GM19467 (cell line): Measurements from ENCODE around the gene TOR4A.
"Not testable (repeated sequence)": the region's sequence is repeated elsewhere in the genome, so short reads cannot be mapped to it uniquely, and the experiment has no call there.

Experiments used
- ATAC-seq: cut with Tn5 transposase; IDR thresholded peaks from one replicate; pipeline ENCODE4 v1.9.1; 2021; ENCODE audit warnings: mild to moderate bottlenecking, moderate library complexity; ENCODE audit not compliant: unreplicated experiment

TOR4A gene

DNA sequence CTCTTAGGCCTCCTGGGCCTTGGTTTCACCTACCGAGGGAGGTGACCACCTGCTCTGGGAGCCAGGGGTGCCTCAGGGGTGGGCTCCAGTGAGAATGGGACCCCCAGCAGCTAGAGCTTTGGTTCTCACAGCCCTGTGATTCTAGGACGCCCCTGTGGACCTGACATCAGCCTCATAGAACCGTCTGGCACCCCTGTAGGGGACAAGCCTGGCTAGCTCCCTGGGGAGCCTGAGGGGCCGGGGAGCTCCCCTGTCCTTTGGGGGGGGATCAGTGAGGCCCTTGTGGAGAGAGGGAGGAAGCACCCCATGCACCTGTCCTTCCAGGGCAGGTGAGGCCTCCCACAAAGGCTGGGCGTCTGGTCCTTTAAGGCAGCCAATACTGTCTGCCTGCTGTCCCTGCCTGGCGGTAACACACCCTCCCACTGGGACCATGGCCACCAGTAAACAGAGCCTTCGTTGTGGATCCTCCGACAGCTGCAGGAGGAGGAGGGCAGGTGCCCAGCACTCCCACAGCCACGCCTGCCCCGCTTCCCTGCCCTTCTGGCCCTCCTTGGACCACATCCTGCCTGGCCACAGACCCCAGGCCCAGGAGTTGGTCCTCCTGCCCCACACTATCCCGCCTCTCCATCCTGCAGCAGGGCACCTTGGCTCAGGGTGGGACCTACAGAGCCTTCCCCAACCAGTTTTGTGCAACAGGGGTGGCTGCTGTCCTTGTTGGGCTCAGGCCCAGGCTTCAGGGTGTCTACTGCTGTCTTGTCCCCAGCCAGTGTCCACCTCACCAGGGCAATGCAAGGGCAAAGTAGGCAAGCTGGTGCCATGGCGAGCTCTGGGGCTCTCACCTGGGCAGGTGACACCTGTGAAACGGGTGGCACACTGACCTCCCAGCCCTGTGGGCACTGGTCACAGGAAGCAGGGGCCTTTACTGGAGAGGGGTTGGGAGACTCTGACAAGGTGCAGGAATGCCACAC, 39.5 kb upstream of the TOR4A start:
- no peak for ATAC-seq

DNA sequence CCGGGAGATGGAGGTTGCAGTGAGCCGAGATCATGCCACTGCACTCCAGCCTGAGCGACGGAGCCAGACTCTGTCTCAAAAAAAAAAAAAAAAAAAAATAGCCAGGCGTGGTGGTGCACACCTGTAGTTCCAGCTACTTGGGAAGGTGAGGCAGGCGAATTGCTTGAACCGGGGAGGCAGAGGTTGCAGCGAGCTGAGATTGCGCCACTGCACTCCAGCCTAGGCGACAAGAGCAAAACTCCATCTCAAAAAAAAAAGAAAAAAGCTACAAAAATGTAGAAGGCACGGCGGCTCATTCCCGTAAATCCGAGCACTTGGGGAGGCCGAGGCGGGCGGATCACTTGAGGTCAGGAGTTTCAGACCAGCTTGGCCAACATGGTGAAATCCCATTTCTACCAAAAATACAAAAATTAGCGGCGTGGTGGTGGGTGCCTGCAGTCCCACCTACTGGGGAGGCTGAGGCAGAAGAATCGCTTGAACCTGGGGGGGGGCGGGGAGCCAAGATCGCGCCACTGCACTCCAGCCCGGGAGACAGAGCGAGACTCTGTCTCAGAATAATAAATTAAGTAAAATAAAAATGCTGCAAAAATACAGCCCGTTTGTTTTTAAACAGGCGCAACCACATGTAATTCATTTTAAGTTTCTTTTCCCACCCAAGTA, 37.9 kb upstream of the TOR4A start:
- not testable (repeated sequence) for ATAC-seq

- ATAC-seq, result peak; percentile 16
Observed at GRCh38 chr9:137240318-137240840, 37.1 kb upstream of the TOR4A start.

DNA sequence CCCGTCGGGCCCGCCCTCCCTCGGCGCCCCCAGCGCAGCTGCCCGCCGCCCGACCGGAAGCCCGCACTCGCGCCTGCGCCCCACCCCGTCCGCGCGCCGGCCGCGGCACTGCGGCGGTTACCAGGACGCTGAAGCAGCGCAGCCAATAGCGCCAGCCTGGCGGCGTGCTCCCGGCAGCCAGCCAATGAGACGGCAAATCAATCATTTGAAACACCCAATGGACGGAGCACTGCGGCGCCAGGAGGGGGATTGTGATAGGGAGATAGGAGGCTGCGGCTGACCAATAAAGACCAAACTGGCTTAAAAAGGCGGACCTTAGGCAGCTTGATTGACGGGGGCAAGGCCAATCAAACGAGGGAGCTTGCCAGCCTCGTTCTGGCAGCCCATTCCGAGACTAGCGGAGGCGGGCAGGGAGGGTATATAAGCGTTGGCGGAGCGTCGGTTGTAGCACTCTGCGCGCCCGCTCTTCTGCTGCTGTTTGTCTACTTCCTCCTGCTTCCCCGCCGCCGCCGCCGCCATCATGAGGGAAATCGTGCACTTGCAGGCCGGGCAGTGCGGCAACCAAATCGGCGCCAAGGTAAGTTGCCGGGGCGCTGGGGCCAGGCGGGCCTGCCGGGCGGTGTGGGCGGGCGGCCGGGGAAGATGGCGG, 36.6 kb upstream of the TOR4A start, which contains the start of gene TUBB4B:
Gene TUBB4B (plus strand): TSS at position 447 of the 649 bp plus-strand sequence. CDS start 74 bp downstream, at position 521.
- ATAC-seq, result peak; percentile 67

DNA sequence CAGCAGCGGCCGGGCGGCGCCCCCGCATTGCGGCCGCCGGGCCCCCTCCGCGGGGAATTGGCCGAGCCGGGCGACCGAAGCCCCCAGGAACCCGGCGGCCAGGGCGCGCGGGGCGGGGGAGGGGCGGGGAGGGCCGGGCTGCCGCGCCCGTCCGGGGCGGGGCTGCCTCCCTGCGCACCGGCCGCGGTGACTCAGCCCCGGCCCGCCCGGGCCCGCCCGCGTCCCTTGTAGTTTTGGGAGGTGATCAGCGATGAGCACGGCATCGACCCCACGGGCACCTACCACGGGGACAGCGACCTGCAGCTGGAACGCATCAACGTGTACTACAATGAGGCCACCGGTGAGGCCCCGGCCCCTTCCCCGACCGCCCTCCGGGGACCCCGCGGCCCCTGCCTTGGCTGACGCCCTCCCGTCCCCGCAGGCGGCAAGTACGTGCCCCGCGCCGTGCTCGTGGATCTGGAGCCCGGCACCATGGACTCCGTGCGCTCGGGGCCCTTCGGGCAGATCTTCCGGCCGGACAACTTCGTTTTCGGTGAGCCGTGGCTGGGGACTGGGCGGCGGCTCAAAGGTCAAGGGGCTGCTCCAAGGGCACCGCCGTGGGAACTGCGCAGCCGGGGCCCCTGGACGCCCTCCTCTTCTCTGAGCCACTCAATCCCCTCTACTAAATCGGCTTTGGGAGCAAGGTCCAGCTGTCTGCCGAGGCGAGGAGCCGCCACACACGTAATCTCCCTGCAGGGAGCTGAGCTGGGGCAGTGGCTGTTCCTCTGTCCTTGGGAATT, 35.8 kb upstream of the TOR4A start:
- ATAC-seq, result peak; percentile 3

DNA sequence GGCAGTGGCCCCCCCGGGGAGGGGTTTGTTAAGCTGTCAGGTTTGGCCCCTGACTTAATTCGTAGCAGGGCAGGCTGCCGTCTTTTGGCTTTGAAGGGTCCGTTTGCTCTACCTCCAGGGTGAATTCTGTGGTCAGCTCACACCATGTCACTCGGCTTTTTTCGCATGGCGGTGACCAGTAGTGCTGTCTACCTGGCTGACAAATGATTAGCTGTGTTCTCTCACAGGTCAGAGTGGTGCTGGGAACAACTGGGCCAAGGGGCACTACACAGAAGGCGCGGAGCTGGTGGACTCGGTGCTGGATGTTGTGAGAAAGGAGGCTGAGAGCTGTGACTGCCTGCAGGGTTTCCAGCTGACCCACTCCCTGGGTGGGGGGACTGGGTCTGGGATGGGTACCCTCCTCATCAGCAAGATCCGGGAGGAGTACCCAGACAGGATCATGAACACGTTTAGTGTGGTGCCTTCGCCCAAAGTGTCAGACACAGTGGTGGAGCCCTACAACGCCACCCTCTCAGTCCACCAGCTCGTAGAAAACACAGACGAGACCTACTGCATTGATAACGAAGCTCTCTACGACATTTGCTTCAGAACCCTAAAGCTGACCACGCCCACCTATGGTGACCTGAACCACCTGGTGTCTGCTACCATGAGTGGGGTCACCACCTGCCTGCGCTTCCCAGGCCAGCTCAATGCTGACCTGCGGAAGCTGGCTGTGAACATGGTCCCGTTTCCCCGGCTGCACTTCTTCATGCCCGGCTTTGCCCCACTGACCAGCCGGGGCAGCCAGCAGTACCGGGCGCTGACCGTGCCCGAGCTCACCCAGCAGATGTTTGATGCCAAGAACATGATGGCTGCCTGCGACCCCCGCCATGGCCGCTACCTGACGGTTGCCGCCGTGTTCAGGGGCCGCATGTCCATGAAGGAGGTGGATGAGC, 35.0 kb upstream of the TOR4A start:
- no peak for ATAC-seq

DNA sequence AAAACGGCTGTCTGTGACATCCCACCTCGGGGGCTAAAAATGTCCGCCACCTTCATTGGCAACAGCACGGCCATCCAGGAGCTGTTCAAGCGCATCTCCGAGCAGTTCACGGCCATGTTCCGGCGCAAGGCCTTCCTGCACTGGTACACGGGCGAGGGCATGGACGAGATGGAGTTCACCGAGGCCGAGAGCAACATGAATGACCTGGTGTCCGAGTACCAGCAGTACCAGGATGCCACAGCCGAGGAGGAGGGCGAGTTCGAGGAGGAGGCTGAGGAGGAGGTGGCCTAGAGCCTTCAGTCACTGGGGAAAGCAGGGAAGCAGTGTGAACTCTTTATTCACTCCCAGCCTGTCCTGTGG, 34.3 kb upstream of the TOR4A start:
- not testable (repeated sequence) for ATAC-seq

GRCh38 chr9:137243626-137244485, 33.7 kb upstream of the TOR4A start:
- ATAC-seq, result no peak

DNA sequence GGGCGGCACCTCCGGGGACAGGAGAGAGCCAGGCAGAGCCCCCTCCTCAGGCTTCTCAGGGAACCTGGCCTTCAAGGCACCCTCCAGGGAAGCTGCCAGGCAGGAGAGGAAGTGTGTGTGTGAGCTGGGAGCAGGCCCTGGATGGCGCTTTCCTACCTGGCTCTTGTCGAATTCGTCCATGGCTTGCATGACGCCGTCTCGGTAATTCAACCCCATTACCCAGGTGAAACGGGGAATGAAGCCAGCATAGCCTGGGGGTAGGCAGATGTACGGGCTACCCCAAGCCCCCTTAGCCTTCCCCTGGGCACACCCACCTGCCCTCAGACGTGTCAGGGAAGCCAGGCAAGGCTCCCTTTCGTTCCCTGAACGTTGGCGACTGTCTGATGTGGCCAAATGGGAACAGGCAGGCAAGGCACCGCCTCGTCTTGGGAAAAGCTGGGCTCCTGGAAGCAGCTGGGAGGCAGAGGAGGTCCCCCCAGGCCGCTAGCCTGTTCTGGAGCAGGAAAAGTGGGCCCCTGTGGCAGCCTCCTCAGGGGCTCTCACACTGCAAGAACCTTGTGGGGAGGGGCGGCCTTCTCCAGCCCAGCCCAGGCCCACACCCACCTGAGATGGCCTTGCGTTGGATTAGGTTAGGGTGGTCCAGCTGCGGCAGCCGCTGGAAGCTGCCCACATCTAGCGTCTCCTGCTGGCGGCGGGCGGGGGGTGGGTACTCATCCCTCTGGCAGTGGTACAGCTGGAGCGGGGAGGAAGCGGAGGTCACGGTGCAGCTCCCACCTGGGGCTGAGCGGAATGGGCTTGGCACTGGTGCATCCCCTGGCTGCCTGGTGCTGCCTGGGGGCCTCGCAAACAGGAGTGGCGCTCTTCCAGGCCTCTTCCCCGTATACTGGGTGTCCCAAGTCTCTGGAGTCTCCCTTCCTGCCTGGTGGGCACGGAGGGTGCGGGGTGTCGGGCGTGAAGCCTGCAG, 32.8 kb upstream of the TOR4A start:
- no peak for ATAC-seq

DNA sequence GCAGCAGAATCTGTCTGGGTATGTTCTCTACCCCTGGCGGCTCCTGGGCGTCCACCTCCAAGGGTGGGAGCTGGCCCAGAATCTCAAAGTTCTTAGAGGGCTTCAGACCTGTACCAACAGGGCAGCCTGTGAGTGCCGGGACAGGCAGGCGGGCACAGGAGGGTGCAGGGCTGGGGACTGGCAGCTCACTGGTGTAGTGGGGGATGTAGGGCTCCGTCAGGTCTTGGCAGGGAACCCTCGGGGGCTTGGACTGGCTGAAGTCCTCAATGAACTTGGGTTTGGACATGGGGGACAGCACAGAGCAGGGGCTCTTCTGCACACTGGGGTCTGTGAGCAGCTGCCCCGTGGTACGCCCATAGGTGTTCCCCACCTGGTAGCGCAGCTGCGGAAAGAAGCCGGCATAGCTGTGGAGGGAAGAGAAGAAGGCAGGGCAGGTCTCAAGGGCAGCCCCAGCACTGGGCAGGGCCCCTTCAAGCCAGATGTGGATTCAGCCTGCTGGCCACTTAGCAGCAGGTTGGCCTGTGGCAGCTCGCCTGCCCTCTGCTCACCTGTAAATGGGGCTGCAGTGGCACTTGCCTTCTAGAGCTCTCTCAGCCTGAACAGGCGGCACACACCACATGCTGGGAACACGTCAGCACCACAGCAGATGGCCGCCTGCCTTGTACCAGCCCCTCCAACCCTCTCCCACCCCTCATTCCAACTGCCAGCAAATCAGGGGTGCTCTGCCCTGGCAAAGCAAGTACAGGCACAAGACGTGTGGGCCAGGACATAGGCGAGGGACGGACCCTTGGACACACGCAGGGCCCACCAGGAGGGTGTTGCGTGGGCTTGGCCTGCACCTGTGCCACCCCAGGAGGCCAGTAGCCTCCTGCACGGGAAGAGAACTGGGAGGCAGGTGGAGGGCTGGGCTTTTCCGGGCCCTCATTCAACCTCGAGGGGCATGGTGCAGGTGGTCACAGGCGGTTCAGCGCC, 31.8 kb upstream of the TOR4A start:
- no peak for ATAC-seq

GRCh38 chr9:137247135-137247915, 30.2 kb upstream of the TOR4A start:
- no peak for ATAC-seq

DNA sequence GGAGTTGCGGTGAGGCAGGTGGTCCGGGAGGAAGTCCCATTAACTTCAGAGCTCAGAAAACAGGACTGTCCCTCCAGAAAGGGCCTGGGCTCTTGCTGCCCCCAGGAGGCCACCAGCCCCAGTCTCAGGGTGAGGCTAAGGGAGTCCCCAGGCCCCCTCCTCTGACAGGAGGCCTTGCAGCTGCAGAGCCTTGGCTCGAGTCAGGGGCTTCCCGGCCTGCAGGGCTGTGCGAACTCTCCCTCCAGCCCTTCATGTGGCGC, 29.7 kb upstream of the TOR4A start:
- ATAC-seq, result no peak

GRCh38 chr9:137250329-137251193, 27.0 kb upstream of the TOR4A start:
- no peak for ATAC-seq

DNA sequence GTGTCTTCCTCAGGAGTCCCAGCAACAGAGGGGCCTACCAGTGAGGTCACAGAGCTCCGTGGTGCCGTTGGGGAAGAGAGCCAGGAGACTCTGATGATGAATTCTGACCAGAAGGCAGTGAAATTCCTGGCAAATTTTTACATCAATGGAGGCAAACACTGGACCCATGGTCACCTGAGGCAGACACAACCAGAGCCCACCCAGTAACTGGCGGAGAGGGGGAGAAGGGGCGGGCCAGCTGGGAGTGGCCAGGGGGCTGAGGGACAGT, 26.4 kb upstream of the TOR4A start, which contains the start of gene STPG3:
Gene STPG3 (plus strand): TSS at position 93 of the 268 bp plus-strand sequence. CDS start 1 bp downstream, at position 94.
- no peak for ATAC-seq
